ENCODE measurements around the gene TCFL5.

The TCFL5 gene

DNA sequence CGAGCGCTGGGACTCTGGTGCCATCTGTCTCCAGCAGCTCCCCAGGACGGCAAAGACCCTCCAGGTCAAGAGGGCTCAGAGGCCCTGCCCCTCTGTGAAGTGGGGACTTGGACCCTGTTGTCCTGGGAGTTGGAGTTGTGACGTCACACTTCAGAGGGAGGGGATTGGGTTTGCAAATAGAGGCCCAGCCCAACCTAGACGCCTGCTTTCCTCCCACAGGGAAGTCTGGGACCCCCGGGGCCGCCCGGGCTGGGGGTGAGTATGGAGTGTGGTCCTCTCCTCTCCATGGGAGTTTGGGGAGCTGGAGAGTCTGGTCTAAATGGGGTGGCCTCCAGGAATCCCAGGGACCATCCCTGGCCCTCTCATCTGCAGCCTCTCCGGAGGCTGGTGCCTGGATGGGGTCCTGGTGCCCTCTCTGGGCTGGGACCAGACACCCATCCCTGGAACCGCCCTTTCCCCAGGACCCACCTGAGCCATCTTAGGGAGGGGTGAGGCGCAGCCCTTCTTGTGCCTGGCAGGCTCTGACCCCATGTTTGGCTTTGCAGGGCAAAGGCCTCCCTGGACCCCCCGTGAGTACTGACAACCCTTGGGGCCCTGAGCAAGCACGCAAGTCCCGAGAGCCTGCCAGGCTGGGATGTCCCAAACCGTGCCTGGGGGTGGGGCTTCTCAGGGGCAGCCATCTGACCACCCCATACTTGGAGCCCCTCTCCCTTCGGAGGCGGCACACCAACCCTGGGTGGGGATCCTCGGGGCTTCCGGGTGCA lies 40.5 kb downstream of the TCFL5 start:
- DNase-seq = no peak

DNA sequence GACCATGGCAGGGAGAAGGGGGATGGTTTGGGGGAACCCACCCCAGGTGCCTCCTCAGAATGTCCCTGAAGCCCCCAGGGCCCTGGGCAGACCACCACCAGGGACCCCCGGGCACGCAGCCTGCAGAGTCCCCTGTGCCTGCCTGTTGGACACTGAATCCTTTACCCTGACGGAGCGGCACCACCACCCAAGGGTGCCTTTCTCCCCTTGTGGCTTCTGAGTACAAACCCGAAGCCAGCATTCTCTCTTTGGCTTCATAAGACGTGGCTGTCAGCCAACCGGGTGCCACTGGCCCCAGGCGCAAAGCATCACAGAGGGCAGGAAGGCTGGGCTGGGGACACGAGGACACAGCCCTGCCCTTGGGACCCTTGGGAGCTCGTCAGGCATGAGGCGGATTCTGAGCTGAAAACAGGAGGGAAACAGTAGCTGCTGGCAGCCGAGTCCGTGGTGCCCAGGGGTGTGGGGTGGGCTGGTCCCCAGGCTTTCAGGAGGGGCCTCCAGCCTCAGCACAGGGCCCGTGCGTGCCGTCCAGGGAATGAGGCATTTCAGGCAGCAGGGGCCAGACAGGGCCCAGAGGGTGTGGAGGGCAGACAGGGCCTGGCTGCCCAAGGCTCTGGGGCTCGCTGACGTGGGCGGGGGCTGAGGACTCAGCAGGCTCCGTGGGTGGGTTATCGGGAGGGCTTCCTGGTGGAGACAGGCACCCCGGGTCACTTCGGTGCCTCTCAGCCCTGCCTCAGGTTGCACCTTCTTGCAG lies 41.2 kb downstream of the TCFL5 start:
- no peak for DNase-seq

DNA sequence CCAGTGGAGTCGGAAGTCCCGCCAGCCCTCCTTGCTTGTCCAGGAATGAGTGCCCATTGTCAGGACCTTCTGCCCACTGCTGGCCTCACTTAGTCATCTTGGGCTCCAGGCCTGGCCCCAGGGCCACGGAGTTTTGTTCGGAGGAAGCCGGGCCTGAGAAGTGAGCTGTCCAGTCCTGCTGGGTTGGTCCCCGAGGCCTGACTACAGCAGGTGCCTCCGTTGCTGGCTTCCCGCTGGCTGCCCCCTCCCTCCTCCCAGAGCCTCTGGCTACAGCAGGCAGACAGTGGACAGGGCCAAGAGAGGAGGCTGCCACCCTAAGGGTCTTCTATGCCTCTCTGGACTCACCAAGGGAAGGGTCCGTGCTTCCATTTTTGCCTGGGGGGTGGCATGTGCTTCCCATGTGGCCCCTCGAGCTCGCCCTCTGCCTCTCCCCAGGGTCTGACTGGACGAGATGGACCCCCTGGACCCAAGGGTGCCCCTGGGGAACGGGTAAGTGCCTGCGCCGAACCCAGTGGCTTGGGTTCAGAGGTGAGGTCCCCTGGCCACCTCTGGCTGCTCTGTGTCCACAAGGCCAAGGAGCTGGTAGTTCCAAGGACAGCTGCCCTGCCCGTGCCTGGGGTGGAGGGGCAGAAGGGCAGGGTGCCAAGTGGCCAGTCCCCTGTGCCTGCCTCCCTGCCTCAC lies 42.0 kb downstream of the TCFL5 start:
- DNase-seq = no peak

DNA sequence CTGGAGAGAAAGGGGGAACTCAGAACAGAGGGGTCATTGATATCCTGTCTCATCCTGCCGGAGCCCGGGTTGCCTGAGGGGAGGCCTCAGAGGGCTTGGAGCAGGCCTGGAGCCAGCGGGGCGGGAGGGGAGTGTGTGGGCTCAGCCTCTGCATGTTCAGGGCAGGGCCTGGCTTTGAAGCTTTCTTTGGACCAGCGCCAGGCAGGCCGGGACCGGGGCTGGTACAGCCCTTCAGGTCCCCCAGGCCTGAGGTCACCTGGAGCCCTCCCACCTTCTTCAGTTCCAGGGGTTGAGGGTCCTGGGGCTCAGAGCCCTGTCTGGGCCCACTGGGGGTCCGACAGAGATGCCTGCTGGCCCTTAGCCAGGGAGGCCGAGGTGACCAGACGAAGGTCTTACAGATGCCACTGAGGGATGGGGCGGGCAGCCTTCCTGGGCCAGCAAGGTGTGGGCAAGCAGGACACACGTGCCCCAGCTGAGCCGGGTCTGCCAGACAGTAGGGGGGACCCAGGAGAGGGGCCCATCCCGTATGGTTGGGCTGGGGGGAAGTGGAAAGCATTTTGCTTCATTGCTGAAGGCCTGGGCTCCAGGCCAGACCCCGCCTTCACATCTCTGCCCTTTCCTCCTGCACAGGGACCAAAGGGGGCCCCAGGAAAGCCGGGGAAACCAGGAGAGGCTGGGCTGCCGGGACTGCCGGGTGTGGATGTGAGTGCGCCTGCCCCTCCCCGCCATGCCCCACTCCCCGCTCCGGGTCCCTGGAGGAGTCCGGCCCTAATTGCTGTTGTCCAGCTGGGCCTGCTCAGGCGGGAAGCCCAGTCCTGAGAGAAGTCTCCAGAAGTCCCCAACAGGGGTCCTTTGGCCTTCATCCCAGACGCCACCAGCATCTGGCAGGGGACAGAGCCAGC lies 42.8 kb downstream of the TCFL5 start:
- no peak for DNase-seq

DNA sequence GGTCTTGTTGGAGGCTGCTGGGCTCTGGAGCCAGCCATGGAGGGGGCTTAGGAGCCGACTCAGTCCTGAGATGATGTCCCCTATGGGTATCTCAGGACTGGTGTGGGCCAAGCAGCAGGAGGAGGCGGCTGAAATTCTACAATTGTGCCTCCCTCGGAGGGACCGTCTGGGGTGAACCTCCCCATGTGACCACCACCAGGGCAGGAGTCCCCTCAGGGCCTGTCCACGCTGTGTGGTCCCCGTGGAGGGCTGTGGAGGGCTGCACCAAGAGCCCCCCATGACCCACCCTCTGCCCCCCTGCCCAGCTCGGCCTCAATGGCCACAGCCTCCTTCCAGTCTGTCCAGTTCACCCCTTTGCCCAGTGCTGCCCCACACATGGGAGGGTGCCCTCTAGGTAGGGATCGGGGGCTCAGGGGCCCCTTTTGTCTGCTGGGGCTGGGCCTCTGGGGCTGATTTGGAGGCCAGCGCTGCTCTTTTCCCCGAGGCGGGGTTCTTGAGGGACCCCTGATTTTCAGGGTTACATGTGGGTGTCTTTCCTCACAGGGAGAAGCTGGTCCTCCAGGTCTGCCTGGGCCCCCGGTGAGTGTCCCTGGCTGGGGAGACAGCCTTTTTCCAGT lies 43.5 kb downstream of the TCFL5 start:
- DNase-seq = no peak

DNA sequence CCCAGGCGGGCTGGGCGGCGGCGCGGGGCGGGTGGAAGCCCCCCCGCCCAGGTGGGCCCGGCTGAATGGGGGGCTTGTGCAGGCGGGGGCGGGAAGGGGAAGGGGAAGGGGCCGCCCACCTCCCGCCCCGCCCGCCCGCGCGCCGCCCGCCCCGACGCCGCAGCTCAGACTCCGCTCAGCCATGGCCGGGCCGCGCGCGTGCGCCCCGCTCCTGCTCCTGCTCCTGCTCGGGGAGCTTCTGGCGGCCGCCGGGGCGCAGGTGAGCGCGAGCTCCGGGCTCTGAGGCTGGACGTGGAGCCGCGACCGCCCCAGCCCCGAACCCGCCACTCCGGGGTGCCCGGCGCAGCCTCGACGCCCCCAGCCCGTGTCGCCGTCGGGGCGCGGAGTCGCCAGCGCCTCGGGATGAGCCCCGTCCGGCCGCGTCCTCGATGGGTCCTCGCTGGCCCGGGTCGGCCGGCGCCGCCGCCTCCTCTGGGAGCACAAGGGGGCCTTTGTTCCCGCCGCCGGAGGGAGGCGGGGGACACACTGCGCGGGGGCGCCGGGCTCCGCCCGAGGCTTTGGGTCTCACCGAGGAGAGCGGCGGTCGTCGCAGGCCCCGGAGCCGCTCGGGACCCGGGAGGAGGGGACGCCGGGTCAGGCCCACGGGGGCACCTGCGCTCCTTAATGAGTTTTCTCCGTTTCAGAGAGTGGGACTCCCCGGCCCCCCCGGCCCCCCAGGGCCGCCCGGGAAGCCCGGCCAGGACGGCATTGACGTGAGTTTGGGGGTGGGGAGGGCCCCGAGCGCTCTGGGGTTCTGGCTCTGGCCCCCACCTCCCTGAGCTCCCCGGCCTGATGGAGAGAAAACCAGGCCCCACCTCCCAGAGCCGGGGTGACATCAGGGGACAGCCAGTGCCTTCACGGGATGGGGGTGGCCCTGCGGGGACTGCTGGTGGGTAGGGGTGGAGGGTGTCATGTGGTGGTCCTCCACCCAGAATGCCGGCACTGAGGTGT lies 44.4 kb downstream of the TCFL5 start, which contains the start of gene COL9A3:
Gene COL9A3, plus strand, starts transcription at position 167 of the 990 bp plus-strand sequence. Its CDS starts 15 bp downstream, at position 182.
- no peak for DNase-seq

DNA sequence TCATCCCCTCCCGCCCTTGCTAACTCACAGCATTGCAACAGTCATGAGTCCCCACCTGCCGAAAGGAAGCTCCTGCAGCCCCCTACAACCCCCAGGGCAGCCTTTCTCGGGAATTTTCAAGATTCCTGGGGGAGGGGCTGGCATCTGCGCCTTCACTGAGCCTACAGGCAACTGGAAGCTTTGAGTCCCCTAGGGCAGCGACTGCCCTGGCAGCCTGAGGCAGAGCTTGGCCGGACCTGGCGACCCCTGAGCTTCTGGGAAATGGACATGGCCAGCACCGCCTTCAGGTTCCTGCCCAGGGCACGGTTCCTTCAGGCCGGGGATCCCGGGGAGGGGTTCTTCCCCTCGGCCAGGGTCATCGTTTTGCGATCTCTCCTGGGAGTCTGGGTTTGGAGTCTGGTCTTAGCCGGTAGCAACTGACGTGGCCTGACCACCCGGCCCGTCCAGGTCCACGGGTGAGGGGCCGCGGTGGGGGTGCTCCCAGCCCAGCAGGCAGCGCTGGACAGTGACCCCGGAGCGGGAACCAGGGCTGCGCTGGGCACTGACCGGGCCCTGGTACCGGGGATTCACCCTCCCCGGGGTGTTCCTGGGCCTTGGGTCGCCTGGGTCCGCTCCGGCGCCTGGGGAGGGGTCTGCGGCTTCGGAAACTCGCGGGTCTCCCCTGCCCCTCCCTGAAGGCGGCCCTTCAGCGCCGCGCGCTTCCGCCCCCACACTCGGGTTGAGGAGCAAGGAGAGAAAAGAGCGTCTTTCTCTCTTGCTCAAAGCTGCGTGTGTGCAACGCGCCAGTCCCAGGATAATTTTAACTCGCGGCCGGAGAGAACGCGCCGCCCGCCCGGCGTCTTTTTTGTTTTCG lies 45.4 kb downstream of the TCFL5 start:
- no peak for DNase-seq

DNA sequence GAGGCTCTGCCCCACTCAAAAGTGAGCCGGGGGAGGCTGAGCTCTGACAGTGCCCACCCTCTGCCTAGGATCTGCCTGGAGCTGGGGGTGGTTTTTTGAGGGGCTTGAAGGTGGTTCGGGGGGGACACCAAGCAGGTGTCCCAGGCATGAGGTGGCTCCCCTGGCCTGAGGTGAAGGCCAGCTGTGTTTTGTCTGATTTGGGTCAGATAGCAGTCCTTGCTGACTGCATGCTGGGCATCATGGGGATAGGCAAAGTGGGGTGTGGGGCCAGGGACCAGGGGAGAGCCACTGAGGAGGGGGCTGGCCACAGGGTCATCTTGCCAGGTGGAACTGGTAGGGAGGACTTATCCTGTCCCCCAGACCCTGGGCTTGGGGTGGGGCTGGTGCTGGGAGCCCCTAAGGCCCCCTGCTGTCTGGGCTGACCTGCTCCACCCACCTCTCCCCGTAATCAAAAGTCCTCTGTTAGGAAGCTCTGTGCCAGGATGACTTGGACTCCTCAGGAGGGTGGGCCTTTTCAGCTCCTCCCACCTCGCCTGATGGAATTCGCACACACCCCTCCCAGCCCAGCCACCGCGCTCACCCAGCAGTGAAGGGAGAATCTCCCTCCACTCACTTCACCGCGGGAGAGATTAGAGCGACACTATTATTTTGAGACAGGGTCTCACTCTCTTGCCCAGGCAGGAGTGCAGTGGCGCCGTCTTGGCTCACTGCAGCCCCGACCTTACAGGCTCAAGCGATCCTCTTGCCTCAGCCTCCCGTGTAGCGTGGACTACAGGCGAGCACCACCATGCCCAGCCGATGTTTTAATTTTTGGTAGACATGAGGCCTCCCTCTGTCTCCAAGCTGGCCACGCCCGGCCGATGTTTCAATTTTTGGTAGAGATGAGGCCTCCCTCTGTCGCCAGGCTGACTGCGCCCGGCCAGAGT lies 46.3 kb downstream of the TCFL5 start:
- DNase-seq = no peak

DNA sequence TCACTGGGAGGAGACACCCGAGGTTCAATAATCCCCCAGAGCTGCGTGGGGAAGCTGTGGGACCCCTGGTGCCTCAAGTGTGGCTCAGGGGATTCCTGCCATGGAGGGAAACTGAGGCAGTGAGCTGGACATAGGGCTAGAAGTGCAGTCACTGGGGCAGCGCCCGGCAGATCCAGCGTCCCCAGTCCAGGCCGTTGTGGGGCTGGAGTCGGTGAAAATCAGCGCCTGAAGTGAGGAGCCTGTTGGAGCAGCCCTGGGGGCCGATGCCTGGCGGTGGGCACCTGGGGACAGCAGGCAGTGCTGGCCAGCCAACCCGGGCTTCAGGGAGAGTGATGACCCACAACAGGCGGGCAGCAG lies 46.9 kb downstream of the TCFL5 start:
- DNase-seq = no peak

DNA sequence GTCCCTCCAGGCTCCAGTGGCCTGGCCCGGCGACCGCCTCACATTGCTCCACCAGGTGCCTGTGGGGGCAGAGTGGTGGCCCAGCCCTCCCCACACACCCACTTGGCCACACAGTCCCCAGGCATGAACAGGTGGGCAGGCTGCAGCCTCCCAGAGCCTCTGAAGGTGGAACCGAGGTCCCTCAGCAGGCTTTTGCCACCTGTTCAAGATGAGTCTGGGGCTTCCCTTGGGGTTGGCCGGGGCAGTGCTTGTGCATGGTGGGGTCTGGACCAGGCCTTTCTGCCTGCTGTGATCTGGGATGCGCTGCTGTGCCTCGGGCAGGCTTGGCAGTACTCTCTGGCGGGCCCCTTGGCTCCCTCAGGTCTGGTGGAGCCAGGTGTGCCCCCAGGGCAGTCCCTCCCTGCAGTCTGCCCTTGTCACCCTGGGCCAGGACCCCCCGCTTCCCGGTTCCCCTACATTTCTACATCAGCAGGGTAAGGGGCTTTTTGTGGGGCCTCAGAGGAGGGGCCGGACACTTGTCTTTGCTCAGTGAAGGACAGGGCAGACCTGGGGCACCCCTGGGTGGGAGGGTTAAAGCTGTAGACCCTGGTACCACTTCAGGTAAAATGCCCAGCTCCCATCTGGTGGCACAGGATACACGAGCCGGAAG lies 47.4 kb downstream of the TCFL5 start:
- no peak for DNase-seq

DNA sequence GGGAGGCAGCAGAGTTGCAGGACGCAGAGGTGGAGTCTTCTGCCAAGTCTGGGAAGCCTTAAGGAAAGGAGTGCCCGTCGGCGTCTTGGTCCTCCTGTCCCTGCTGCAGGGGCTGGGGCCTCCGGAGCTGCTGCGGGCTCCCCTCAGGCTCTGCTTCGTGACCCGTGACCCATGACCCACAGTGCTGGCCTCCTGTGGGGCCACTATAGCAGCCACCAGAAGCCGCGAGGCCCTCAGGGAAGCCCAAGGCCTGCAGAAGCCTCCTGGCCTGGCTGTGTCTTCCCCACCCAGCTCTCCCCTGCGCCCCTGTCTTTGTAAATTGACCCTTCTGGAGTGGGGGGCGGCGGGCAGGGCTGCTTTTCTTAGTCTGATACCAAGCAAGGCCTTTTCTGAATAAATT lies 48.0 kb downstream of the TCFL5 start:
- no peak for DNase-seq

DNA sequence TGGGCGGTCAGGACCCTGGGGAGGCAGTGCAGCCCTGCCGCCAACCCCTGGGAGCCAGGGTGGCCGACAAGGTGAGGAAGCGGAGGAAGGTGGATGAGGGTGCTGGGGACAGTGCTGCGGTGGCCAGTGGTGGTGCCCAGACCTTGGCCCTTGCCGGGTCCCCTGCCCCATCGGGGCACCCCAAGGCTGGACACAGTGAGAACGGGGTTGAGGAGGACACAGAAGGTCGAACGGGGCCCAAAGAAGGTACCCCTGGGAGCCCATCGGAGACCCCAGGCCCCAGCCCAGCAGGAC lies 48.8 kb downstream of the TCFL5 start:
- no peak for DNase-seq

DNA sequence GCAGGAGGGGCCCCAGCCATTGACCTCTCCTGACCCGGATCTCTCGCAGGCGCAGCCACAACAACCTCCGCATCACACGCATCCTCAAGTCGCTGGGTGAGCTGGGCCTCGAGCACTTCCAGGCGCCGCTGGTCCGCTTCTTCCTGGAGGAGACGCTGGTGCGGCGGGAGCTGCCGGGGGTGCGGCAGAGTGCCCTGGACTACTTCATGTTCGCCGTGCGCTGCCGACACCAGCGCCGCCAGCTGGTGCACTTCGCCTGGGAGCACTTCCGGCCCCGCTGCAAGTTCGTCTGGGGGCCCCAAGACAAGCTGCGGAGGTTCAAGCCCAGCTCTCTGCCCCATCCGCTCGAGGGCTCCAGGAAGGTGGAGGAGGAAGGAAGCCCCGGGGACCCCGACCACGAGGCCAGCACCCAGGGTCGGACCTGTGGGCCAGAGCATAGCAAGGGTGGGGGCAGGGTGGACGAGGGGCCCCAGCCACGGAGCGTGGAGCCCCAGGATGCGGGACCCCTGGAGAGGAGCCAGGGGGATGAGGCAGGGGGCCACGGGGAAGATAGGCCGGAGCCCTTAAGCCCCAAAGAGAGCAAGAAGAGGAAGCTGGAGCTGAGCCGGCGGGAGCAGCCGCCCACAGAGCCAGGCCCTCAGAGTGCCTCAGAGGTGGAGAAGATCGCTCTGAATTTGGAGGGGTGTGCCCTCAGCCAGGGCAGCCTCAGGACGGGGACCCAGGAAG lies 49.3 kb downstream of the TCFL5 start:
- DNase-seq = no peak

DNA sequence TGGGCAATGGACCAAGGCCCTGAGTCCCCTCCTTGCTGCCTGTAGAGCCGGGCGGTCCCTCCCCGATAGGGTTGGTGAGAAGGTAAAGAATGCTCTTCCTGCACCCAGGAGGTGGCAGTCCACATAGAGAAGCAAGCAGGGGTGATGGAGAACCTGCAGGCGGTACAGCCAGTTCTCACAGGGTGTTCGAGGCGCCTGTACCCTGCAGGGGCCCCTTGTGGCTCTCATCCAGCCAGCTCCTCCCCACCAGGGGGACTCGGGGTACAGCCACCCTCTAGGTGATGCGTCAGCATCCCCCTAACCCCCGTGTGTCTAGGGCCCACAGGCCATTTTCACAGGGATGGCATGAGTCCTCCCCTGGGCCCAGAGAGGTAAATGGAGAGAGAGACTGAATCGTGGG lies 49.9 kb downstream of the TCFL5 start:
- DNase-seq = no peak

DNA sequence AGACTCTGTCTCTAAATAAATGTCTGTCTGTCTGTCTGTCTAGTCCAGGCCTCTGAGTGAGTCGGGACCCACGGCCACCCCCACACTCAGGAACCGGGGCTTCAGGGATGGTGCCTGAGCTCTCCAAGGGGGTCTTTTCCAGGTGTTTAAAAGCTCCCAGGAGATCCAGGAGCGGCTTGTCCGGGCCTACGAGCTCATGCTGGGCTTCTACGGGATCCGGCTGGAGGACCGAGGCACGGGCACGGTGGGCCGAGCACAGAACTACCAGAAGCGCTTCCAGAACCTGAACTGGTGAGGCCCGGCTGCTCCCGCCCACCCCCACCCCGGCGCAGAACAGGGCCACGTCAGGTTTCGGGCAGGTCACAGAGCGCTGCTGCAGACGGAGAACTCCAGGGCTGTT lies 50.3 kb downstream of the TCFL5 start:
- DNase-seq = no peak

DNA sequence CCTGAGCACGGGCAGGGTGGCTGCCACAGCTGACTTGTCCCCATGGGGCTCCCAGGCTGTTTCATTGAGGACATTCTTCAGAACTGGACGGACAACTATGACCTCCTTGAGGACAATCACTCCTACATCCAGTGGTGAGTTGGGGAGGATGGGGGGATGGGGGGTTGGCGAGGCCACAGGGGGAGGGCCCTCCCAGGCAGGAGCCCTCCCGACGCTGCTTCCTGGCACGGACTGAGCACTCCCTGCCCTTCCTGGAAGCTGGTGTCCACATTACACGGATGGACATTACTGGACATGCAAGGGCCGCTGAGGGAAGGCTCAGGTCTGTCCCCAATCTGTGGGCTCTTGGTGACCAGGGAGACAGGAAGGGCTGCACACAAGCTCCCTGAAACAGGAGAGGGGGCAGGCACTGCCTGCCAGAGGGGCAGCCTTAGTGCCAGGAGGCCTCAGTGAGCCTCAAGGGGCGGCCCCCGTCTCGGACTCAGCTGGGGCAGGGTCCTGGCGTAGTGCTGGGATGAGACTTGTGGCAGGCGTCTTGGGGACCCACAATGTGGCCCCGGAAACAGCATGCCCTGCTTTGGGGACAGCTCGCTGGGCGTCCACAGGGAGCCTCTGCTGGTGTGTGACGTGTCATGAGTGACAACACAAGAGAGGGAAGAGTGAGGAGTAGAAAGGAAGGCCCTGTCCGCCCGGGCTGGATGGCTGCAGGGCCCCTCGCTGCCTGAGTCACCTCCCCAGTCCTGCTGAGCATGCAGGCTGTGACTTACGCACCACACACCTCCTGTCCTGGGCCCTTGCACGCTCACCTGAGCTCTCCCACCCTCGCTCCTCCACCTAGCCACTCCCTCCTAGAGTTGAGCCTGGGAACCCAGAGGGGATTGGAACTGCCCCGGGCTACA lies 51.8 kb downstream of the TCFL5 start:
- no peak for DNase-seq
